Nucleus accumbens (tissue), 56 donors: ENCODE data around the gene ETS2.

Experiments used
- DNase-seq, 56 donors: peaks; one replicate each; lab custom pipeline; 2025; lab: John Stamatoyannopoulos, UW

Gene ETS2

DNA sequence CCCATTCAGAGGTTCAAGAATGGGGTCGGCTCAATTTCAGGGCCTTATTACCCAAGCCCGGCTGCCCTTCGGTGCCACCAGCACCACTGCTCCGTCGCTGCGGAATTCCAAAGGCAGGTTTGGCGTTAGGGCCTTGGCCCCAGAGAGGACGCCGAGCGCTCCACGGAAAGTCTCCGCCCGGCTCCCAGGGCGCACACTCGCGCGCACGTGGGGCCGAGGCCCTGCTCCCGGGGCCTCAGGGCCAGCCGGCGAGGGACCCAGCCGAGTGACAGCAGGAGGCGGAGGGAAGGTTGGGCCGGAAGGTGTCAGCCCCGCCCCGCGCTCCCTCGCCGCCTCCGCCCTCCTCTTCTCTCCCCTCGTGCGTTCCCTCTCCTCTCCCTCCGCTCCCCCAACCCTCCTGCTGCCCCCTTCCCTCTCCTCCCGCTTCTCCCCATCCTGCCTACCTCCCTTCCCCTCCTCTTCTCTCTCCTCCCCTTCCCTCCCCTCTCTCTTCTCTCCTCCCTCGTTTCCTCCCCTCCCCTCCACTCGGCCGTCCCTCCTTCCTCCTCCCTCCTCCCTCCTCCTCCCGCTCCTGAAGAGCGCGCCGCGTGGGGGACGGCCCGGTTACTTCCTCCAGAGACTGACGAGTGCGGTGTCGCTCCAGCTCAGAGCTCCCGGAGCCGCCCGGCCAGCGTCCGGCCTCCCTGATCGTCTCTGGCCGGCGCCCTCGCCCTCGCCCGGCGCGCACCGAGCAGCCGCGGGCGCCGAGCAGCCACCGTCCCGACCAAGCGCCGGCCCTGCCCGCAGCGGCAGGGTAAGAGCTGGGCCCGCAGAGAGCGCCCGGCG is at the start of gene ETS2:
Gene ETS2, plus strand, starts transcription at position 602 of the 825 bp plus-strand sequence. CDS start 4,106 bp downstream, outside the sequence.
- peak in 53 of 56 donors; percentile 10 to 88 (median 68) for DNase-seq

DNA sequence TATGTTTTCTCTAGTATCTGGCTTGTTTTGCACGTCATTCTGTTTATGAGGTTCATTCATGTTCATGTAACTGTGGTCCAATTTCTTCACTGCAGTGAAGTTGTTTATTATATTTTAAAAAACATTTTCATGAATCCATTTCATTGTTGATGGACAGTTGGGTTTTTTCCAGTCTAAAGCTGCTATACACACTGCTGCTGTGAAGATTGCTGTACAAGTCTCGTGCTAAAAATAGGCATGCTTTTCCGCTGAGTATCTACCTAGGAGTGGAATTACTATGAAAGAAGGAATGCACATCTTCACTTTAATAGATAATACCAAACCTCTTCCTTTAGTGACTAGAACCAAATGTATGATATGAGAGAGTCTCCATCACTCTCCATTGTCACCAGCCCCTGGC is 49.0 kb upstream of the ETS2 start:
- no peak for DNase-seq

DNA sequence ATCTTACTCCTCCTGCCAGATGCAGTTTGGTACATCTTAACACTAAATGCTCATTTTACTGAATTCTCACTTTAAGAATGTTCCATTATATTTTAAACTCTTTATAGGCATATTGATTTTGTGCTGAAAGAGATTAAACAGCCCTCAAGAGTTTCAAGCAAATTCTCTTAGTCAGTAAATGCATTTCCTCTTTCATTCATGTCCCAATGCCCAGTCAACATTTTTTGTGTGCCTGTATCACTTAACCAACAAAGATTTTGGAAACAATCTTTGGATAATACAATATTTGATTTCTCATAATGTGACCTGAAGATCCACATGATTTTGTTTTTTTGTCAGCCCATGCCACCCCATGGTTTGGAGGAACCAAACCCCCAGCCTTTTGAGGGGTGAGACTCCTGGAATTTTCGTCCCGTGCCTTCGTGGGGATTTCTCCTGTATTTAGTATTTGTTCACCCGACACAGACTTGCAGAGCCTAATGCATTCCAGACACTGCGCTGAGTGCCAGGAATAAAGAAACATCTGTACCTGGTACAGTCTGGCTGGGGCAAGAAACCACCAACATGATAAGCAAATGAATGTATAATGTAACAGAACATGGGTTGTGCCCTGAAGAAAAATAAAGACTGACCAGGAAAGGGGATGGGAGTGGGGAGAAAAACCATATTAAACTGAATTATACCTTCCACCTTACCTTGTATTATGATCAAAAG is 47.1 kb upstream of the ETS2 start:
- no peak for DNase-seq

GRCh38 chr21:38759413-38759812 is 46.3 kb upstream of the ETS2 start:
- no peak for DNase-seq

DNA sequence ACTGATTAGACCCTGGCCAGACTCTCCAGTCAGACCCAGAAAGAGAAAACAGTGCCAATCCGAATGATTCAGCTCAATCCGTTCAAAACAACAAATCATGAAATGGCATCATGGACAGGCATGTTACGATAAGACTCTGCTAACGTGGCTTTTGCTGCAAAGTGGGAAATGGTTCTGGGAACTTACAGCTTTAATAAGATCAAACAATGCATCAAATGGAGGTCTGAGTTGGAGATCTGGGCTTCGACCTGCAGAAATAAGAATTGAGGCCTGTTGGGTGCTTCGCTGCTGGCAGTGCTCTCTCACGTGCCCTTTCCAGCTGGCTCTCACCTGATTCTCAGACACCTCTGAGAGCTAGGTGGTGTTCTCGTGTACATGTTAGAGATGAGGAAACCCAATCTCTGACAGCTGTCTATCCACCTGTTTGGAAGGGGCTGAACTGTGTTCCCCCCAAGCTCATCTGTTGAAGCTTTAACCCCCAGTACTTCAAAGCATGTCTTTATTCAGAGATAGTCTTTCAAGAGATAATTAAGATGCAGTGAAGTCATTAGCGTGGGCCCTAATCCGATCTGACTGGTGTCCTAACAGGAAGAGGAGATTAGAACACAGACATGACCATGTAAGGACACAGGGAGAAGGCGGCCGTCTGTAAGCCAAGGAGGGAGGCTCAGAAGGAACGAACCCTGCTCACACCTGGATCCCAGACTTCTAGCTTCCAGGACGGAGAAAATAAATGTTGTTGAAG is 45.5 kb upstream of the ETS2 start:
- no peak for DNase-seq

DNA sequence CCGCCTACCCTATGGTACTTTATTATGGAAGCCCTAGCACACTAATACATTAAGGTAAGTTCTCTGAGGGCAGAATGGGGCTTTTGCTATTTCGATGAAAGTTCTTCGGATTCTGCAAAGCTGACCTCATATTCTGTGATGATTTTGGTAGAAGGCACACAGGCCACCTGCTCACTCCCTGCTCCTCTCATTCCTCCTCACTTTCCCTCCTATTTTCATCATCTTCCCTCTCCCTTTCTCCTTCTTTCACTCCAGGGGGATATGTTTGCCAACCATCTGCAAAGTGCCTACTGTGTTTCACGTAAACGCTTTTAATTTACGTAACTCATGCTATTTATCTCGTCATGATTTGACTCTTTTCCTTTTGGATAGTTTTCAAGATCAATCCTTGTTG is 45.0 kb upstream of the ETS2 start:
- DNase-seq, result no peak

- DNase-seq, result peak in 2 of 56 donors; percentile 2 to 3
These were observed 44.2 kb upstream of the ETS2 start for GRCh38 chr21:38761531-38761930.

DNA sequence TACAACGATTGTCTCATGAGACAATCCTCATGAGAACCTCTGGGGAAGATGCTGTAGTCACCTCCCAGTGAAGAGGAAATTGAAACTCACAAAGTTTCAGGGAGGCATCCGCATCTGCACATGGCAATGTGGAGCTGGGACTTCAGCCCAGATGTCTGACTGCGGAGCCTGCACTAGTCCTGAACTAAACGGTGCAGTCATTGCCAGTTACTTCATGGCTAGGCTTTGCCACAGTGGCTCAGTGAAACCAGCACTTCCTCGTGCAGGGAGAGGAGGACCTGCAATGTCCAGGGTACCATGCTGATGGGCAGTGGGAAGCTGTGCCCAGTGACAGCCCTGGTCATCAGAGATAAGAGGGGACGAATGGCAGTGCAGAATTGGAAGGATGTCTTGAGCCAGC is 40.7 kb upstream of the ETS2 start:
- DNase-seq, result no peak

DNA sequence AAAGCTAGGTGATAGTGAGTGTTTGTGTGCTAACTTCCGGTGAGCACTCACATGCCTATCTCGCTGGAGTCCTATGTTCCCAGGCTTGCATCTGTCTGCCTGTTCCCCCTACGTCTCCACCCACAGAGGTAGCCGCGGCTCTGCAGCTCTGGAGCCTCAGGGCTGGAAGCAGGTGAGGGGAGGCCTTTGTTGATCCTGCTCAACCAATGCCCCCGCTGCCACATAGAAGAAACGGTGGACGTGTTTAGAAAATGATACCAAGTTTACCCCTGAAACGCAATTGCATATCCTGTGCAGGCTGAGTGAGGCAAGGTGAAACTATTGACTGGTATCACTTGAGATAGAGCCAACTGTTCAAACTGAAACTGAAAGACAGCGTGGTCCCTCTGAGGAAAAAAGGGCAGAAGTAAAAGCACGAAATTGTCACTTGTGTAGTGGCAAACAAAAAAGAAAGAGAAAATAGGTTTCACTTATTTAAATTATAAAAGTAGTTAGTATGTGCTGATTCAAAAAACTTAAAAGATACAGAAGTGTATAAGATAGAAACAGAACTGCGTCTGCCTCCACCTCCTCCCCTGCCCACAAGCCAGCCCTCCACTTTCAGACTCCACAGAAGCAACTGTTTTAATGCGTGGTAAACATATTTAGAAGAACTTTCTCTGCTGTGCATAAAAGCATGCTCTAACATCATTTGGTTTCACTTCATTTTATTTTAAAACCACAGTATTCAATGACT is 38.6 kb upstream of the ETS2 start:
- DNase-seq, result no peak

DNA sequence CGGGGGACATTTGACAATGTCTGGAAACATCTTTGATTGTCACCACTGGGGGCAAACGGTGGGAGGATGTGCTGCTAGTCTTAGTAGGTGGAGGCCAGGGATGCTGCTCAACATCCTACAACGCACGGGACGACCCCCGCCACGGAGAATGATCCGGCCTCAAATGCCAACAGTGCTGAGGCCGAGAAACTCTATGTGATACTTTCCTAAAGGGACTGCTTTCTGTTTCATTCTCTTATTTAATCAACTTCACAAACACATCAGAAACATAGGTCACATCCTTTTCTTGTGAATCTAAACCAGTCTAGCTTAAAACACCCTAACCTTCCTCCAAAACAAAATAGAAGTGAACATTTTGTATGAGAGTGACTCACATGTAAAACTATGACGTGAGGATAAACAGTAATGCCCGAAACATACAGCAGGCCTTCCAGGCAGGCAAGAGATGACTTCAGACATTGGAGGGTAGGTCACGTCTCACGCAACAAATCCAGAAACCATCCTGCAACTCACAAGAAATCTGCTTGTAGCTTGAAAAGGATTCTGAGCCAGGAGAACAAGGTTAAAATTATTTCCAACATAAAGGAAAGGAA is 37.2 kb upstream of the ETS2 start:
- DNase-seq, result no peak

GRCh38 chr21:38769191-38769780 is 36.4 kb upstream of the ETS2 start:
- DNase-seq, result peak in 10 of 56 donors; percentile 2 to 65 (median 10)

DNA sequence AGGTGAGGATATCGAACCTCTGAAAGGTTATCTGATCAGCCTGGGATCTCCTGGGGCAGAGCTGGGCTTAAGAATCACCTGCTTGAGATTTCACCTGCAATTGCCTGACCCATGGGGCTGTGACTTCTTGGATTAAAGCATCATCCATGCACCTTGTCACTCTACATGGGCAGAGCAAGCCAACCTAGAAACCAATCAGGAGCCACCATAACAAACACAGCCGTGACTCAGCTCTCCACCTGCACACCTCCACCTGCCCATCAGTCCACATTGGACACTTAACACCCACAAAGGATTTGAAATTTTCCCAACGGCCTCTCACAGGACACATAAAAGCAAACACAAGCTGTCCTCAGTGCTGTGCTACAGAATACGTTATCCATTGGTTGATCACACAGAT is 35.1 kb upstream of the ETS2 start:
- no peak for DNase-seq

DNA sequence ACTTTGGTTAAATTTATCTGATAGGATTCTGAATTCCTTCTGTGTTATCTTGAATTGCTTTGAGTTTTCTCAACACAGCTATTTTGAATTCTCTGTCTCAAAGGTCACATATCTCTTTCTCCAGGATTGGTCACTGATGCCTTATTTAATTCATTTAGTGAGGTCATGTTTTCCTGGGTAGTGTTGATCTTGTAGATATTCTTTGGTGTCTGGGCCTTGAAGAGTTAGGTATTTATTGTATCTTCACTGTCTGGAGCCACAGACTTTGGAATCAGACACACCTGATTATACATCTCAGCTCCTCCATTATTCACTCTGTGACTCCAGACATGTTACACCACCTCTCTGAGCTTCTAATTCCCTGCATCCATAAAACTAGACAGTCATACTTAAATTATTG is 34.2 kb upstream of the ETS2 start:
- no peak for DNase-seq

DNA sequence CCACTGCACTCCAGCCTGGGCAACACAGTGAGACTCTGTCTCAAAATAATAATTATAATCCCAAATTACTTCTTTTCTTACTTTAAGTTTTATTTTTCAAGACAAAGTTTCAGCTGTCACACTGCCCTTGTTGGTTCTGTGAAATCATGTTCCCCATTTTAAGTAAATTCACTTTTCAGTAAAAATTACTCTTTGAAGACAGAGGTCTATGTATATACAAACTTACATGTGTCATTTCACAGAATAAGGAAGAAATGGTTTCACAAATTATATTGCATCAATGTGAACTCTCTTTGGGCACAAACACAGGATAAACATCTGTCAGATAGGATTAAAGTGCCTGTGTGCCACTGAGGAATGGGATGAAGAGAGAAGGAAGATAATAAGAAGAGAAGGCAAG is 33.1 kb upstream of the ETS2 start:
- no peak for DNase-seq

DNA sequence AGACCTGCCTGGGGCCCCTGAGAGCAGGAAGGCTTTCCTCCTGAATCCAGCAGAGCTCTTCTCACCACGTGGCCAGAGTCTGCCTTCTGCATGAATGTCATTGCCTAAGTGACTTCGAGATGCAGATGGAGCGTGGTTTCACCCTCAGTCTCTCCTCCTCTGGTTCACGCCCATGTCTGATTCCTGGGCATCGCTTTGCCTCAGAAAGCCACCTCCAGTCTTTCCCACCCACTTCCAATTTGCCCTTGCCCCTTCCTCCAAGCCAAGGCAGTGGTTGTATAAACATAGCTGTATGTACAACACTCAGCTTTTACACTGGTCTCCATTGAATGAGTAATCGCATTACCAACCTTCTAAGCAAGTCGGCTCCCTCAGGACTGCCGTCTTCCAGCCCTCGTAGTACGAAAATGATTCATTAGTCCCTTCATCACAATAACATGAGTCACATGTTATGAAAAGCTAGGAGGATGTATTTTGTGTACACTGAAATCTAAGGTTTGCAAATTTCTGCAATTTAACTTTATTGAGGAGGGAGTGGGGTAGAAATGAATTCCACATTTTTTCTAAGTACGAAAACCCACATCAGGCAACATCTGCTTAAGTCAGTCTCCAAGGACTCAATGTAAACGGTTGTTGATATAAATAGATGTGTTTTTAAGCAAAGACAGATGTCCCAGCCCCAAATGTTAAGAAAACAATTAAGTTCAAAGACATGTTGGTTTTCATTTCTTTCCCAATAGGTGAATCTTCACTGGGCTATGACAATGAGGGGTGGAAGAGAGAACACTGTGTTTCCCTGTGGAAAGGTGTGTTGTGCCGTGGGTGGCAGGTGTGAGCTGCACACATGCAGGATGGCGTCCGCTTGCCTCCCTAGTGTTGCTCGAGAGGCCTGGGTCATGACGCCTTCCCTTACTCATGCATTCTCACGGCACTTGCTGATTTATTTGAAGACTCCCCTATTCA is 32.3 kb upstream of the ETS2 start:
- DNase-seq, result no peak

GRCh38 chr21:38774152-38774551 is 31.6 kb upstream of the ETS2 start:
- DNase-seq, result no peak

DNA sequence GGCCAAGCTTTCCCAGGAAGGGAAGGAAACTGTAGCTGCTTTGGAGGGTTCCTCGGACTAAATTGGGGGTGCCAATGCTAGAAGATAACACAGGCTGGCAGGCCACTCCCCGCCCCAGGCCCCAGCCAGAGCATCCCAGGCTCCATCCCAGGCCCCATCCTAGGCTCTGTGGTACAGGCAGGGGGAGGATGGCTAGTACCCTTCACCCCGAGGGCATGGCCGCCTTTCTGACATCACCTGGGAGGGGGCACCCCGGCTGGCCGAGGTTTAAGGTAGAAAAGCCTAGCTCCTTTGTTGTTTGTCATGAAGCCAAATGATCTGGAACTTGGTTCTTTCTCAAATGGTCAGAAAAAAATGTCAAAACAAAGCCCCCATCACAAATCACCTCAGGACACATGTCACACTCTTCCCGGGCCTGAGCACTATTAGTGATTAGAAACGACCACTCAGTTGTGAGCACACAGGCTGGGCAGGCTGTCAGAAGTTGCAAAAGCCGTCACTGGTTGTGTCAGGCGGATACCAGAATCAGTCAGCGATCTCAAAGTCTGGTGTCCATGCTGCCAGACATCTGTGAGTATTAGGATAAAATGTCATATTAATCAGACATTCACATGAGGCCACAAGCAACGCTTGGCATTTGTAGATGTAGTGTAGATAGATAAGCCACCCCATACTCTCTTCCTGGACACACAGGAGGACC is 31.0 kb upstream of the ETS2 start:
- DNase-seq, result no peak

GRCh38 chr21:38775733-38776132 is 30.0 kb upstream of the ETS2 start:
- DNase-seq, result no peak
